Fibroblast of lung (primary cell): ENCODE measurements around the gene KCNQ2. TPM values are rescaled to one million over a fixed set of nuclear protein-coding genes. Genes with fewer than 3 reads are reported as not detected.

ENCODE experiments used
- DNase-seq, 2 donors: peaks; one replicate each; pipeline versions ENCODE4 v3.0.0 to v3.0.0-alpha.2; 2010; ENCODE audit warnings: low read depth in 2 of 2
- H2AFZ ChIP-seq: 2 replicates; pipeline ENCODE4 v1.5.1; 2012; ENCODE audit warnings: low read length, control low read depth, inconsistent platforms
- H3K27ac ChIP-seq: 2 replicates; pipeline ENCODE4 v1.5.1; 2011; ENCODE audit warnings: low read length, control low read depth; ENCODE audit not compliant: insufficient read depth
- H3K27me3 ChIP-seq: 2 replicates; pipeline ENCODE4 v1.5.1; 2011; ENCODE audit warnings: mild to moderate bottlenecking, low read length; ENCODE audit not compliant: control insufficient read depth, insufficient read depth
- H3K36me3 ChIP-seq: 2 replicates; pipeline ENCODE4 v1.5.1; 2011; ENCODE audit warnings: low read length; ENCODE audit not compliant: control insufficient read depth, insufficient read depth
- H3K4me1 ChIP-seq: 2 replicates; pipeline ENCODE4 v1.5.1; 2011; ENCODE audit warnings: low read length; ENCODE audit not compliant: control insufficient read depth, insufficient read depth; ENCODE audit errors: extremely low read depth
- H3K4me2 ChIP-seq: 2 replicates; pipeline ENCODE4 v1.5.1; 2011; ENCODE audit warnings: low read length, control low read depth; ENCODE audit not compliant: insufficient read depth; ENCODE audit errors: extremely low read depth
- H3K4me3 ChIP-seq, 4 experiments: fragments of 200-600 bp in 1 of 4; sonication (generic) in 1 of 4; replicated peaks in 1 of 4; 2 replicates each; pipeline ENCODE4 v1.5.1; 2011 to 2016; ENCODE audit warnings: low read length in 4 of 4, low read depth in 3 of 4, mild to moderate bottlenecking in 3 of 4, control low read depth in 2 of 4, inconsistent platforms in 1 of 4, mixed read lengths in 1 of 4; ENCODE audit not compliant: insufficient read depth in 1 of 4; ENCODE audit errors: control extremely low read depth in 1 of 4
- H3K79me2 ChIP-seq: 2 replicates; pipeline ENCODE4 v1.5.1; 2012; ENCODE audit warnings: mild to moderate bottlenecking, low read length, inconsistent platforms; ENCODE audit not compliant: control insufficient read depth, insufficient read depth
- H3K9ac ChIP-seq: 2 replicates; pipeline ENCODE4 v1.5.1; 2011; ENCODE audit warnings: mild to moderate bottlenecking, low read length, control low read depth; ENCODE audit not compliant: insufficient read depth
- H3K9me3 ChIP-seq: 2 replicates; pipeline ENCODE4 v1.5.1; 2012; ENCODE audit warnings: low read depth, low read length; ENCODE audit not compliant: control insufficient read depth, insufficient read depth
- H4K20me1 ChIP-seq: 2 replicates; pipeline ENCODE4 v1.5.1; 2011; ENCODE audit warnings: low read length; ENCODE audit not compliant: control insufficient read depth, insufficient read depth; ENCODE audit errors: extremely low read depth
- CTCF ChIP-seq, 2 donors: IDR thresholded peaks in 1 of 2; conservative IDR thresholded peaks in 1 of 2; 1 replicate in 1 of 2; 2 replicates in 1 of 2; pipeline ENCODE4 v1.5.1; 2011 to 2012; ENCODE audit warnings: low read length in 2 of 2, control low read depth in 1 of 2, inconsistent platforms in 1 of 2, low read depth in 1 of 2, mild to moderate bottlenecking in 1 of 2
- EZH2 ChIP-seq: IDR thresholded peaks from 2 replicates; pipeline ENCODE4 v1.5.1; 2012; ENCODE audit warnings: low read length, control low read depth, mild to moderate bottlenecking; ENCODE audit errors: missing control alignments
- polyA plus RNA-seq, 2 donors: library from polyadenylated mRNA; depleted of rRNA in 1 of 2; stranded (reverse) in 1 of 2; unstranded in 1 of 2; fragments of >200 nt; gene quantifications; 2 replicates each; pipeline ENCODE4 v1.2.1, GENCODE V29; 2011 to 2012; ENCODE audit warnings: missing spikeins in 1 of 2
- total RNA-seq: library from RNA; depleted of rRNA; stranded (reverse); fragments of >200 nt; gene quantifications from 2 replicates; pipeline ENCODE4 v1.2.1, GENCODE V29; 2014

The KCNQ2 gene
- total and polyA plus RNA-seq, 2 donors (not counting 1 experiment from before 2014, with no cell fraction given), result not detected

GRCh38 chr20:63484651-63485403 is 12.4 kb upstream of the KCNQ2 start:
- H3K79me2 ChIP-seq, result no peaks in the 10 kb centered on the region
- no peaks in the 10 kb centered on the region for H4K20me1 ChIP-seq
- no peak overlapping the region for H3K4me3 ChIP-seq
- H3K27ac ChIP-seq, result no peak overlapping the region
- H3K9ac ChIP-seq, result no peak overlapping the region
- no peak for TF ChIP-seq EZH2
- no peak for TF ChIP-seq CTCF (conservative IDR thresholded peaks at IDR 0.05 in 1 of 2, IDR thresholded peaks at IDR 0.05 in 1 of 2; ENCODE audit: low read depth in 1 of 2, low read length in 2 of 2)
- peaks cover 7% of the 10 kb centered on the region for H3K27me3 ChIP-seq
- no peaks in the 10 kb centered on the region for H3K36me3 ChIP-seq
- H3K4me2 ChIP-seq, result no peak overlapping the region
- no peaks in the 10 kb centered on the region for H3K4me1 ChIP-seq
- no peak overlapping the region for H2AFZ ChIP-seq
- no peaks in the 10 kb centered on the region for H3K9me3 ChIP-seq
- DNase-seq, result no peak

GRCh38 chr20:63484236-63484635 is 11.8 kb upstream of the KCNQ2 start:
- H3K27ac ChIP-seq, result no peak overlapping the region
- H3K9me3 ChIP-seq, result no peaks in the 10 kb centered on the region
- H3K36me3 ChIP-seq, result no peaks in the 10 kb centered on the region
- H3K4me1 ChIP-seq, result no peaks in the 10 kb centered on the region
- no peaks in the 10 kb centered on the region for H3K79me2 ChIP-seq
- no peak overlapping the region for H3K4me3 ChIP-seq
- H3K27me3 ChIP-seq, result peaks cover 7% of the 10 kb centered on the region
- no peak overlapping the region for H3K4me2 ChIP-seq
- TF ChIP-seq CTCF (conservative IDR thresholded peaks at IDR 0.05 in 1 of 2, IDR thresholded peaks at IDR 0.05 in 1 of 2; ENCODE audit: low read depth in 1 of 2, low read length in 2 of 2) (no peak), EZH2 (no peak)
- no peak overlapping the region for H2AFZ ChIP-seq
- DNase-seq, result no peak
- no peaks in the 10 kb centered on the region for H4K20me1 ChIP-seq
- no peak overlapping the region for H3K9ac ChIP-seq

- Histone ChIP-seq H3K36me3 (no peaks in the 10 kb centered on the region), H3K4me3 (no peak overlapping the region), H3K79me2 (no peaks in the 10 kb centered on the region), H3K27ac (no peak overlapping the region), H3K4me2 (no peak overlapping the region), H3K27me3 (peaks cover 6% of the 10 kb centered on the region), H2AFZ (no peak overlapping the region), H3K9ac (no peak overlapping the region), H3K4me1 (no peaks in the 10 kb centered on the region), H3K9me3 (no peaks in the 10 kb centered on the region), H4K20me1 (no peaks in the 10 kb centered on the region)
- TF ChIP-seq EZH2, result no peak
- TF ChIP-seq CTCF (conservative IDR thresholded peaks at IDR 0.05 in 1 of 2, IDR thresholded peaks at IDR 0.05 in 1 of 2; ENCODE audit: low read depth in 1 of 2, low read length in 2 of 2), result no peak
- DNase-seq, result no peak
Observed at GRCh38 chr20:63483834-63484233, 11.4 kb upstream of the KCNQ2 start.
